Fibroblast of lung (primary cell): Measurements from ENCODE around the gene PARP8.

Source experiments
- CTCF ChIP-seq, 2 donors: IDR thresholded peaks in 1 of 2; conservative IDR thresholded peaks in 1 of 2; 1 replicate in 1 of 2; 2 replicates in 1 of 2; pipeline ENCODE4 v1.5.1; 2011 to 2012; ENCODE audit warnings: low read length in 2 of 2, control low read depth in 1 of 2, inconsistent platforms in 1 of 2, low read depth in 1 of 2, mild to moderate bottlenecking in 1 of 2
- EZH2 ChIP-seq: IDR thresholded peaks from 2 replicates; pipeline ENCODE4 v1.5.1; 2012; ENCODE audit warnings: low read length, control low read depth, mild to moderate bottlenecking; ENCODE audit errors: missing control alignments

- TF ChIP-seq CTCF (conservative IDR thresholded peaks at IDR 0.05 in 1 of 2, IDR thresholded peaks at IDR 0.05 in 1 of 2; ENCODE audit: low read depth in 1 of 2, low read length in 2 of 2) (no peak), EZH2 (no peak)
Observed at GRCh38 chr5:50724262-50724661, 57.8 kb downstream of the PARP8 start.
